ENCODE results near the gene PTPN6. TPM values are rescaled to one million over a fixed set of nuclear protein-coding genes. Genes with fewer than 3 reads are reported as not detected.

Gene PTPN6
- total RNA-seq, 1 donor from 2014 or later: 0.13 TPM

- DNase-seq (ENCODE audit: low read depth, low spot score): no peak
These were observed 9.4 kb upstream of the PTPN6 start for GRCh38 chr12:6941782-6942181.

GRCh38 chr12:6942331-6942665, 8.9 kb upstream of the PTPN6 start:
- DNase-seq (ENCODE audit: low read depth, low spot score): no peak

GRCh38 chr12:6943389-6943721, 7.8 kb upstream of the PTPN6 start:
- peak; percentile 85 for DNase-seq (ENCODE audit: low read depth, low spot score)

GRCh38 chr12:6943722-6944380, 7.3 kb upstream of the PTPN6 start, which contains the start of the genes C12orf57 and RNU7-1:
C12orf57 (plus strand) TSS chr12:6944022; CDS start chr12:6944122, 100 bp downstream.
RNU7-1 (plus strand) TSS chr12:6943816.
- peak; percentile 49 for DNase-seq (ENCODE audit: low read depth, low spot score)

- peak; percentile 63 for DNase-seq (ENCODE audit: low read depth, low spot score)
These were observed 6.6 kb upstream of the PTPN6 start for GRCh38 chr12:6944381-6945186.

- DNase-seq (ENCODE audit: low read depth, low spot score): no peak
These were observed 5.5 kb upstream of the PTPN6 start for GRCh38 chr12:6945613-6946012.

GRCh38 chr12:6946033-6946919, 4.9 kb upstream of the PTPN6 start:
- no peak for DNase-seq (ENCODE audit: low read depth, low spot score)

GRCh38 chr12:6946920-6947374, 4.2 kb upstream of the PTPN6 start:
- DNase-seq (ENCODE audit: low read depth, low spot score): no peak

- no peak for DNase-seq (ENCODE audit: low read depth, low spot score)
These were observed 3.5 kb upstream of the PTPN6 start for GRCh38 chr12:6947615-6948014.

- DNase-seq (ENCODE audit: low read depth, low spot score): no peak
These were observed 2.1 kb upstream of the PTPN6 start for GRCh38 chr12:6948873-6949594.

- no peak for DNase-seq (ENCODE audit: low read depth, low spot score)
These were observed 755 bp upstream of the PTPN6 start for GRCh38 chr12:6950401-6950801.

- no peak for DNase-seq (ENCODE audit: low read depth, low spot score)
These were observed 480 bp downstream of the PTPN6 start for GRCh38 chr12:6951551-6952120.

GRCh38 chr12:6952121-6952862, 1.1 kb downstream of the PTPN6 start:
- no peak for DNase-seq (ENCODE audit: low read depth, low spot score)

GRCh38 chr12:6952863-6953441, 1.8 kb downstream of the PTPN6 start:
- DNase-seq (ENCODE audit: low read depth, low spot score): no peak

- no peak for DNase-seq (ENCODE audit: low read depth, low spot score)
These were observed 2.5 kb downstream of the PTPN6 start for GRCh38 chr12:6953442-6954315.

- no peak for DNase-seq (ENCODE audit: low read depth, low spot score)
These were observed 3.4 kb downstream of the PTPN6 start for GRCh38 chr12:6954316-6955107.

- no peak for DNase-seq (ENCODE audit: low read depth, low spot score)
These were observed 4.2 kb downstream of the PTPN6 start for GRCh38 chr12:6955108-6956020.

Data from pulmonary artery endothelial cell (primary cell).